ENCODE data around the gene BCL7A.

DNA sequence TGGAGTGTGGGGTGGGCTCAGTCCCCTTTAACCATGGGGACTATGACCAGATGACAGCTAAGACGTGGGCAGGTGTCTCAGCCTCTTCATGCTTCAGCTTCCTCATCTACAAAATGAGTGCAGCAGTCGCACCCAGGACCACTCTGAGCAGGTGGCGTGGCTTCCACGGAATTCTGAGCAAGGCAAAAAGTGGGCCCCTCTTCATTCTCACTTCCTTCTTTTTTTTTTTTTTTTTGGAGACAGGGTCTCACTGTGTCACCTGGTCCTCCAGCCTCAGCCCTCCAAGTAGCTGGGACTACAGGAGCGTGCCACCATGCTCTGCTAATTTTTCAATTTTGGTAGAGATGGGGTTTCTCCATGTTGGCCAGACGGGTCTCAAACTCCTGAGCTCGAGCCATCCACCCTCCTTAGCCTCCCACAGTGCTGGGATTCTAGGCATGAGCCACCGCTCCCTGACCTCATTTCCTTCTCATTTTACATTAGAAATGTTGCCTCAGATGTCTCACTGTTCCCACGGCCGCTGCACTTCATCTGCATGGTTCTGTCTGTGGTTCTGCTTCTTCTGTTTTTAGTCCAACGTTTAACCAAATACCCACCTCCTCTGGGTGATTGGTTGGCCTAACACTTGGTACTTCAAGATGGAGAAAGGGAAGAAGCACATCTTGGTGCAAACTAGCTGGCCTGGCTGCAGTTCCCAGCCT lies 41.3 kb upstream of the BCL7A start:
- TF ChIP-seq, protein P1, sequence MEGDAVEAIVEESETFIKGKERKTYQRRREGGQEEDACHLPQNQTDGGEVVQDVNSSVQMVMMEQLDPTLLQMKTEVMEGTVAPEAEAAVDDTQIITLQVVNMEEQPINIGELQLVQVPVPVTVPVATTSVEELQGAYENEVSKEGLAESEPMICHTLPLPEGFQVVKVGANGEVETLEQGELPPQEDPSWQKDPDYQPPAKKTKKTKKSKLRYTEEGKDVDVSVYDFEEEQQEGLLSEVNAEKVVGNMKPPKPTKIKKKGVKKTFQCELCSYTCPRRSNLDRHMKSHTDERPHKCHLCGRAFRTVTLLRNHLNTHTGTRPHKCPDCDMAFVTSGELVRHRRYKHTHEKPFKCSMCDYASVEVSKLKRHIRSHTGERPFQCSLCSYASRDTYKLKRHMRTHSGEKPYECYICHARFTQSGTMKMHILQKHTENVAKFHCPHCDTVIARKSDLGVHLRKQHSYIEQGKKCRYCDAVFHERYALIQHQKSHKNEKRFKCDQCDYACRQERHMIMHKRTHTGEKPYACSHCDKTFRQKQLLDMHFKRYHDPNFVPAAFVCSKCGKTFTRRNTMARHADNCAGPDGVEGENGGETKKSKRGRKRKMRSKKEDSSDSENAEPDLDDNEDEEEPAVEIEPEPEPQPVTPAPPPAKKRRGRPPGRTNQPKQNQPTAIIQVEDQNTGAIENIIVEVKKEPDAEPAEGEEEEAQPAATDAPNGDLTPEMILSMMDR (IDR thresholded peaks at IDR 0.05; ENCODE audit: low read depth, low read length, poor library complexity, severe bottlenecking) = no peak
- TF ChIP-seq EZH2phosphoT487 (IDR thresholded peaks at IDR 0.05; ENCODE audit: borderline replicate concordance, low read length) = no peak
